Neuronal stem cell (in vitro differentiated cells): ENCODE data around the gene LRRC31.

ENCODE experiments used
- DNase-seq: peaks from one replicate; pipeline ENCODE4 v3.0.0-alpha.2; 2013; ENCODE audit warnings: low spot score
- H2AFZ ChIP-seq: one replicate; pipeline ENCODE4 v1.6.1; 2013; ENCODE audit warnings: mild to moderate bottlenecking, low read length, inconsistent platforms
- H2AK5ac ChIP-seq: 2 replicates; pipeline ENCODE4 v1.6.1; 2013; ENCODE audit warnings: low read depth, mild to moderate bottlenecking, inconsistent platforms, low read length, moderate library complexity, mixed read lengths
- H2BK120ac ChIP-seq: 2 replicates; pipeline ENCODE4 v1.6.1; 2013; ENCODE audit warnings: low read depth, mild to moderate bottlenecking, inconsistent platforms, low read length, moderate library complexity, mixed read lengths
- H2BK12ac ChIP-seq: one replicate; pipeline ENCODE4 v1.6.1; 2013; ENCODE audit warnings: low read length, inconsistent platforms
- H2BK15ac ChIP-seq: 2 replicates; pipeline ENCODE4 v1.6.1; 2013; ENCODE audit warnings: mild to moderate bottlenecking, low read length, inconsistent platforms, mixed read lengths
- H2BK5ac ChIP-seq: one replicate; pipeline ENCODE4 v1.6.1; 2013; ENCODE audit warnings: inconsistent platforms, mild to moderate bottlenecking, low read length, moderate library complexity
- H3K14ac ChIP-seq: one replicate; pipeline ENCODE4 v1.6.1; 2013; ENCODE audit warnings: low read length, inconsistent platforms
- H3K18ac ChIP-seq: 2 replicates; pipeline ENCODE4 v1.6.1; 2013; ENCODE audit warnings: low read length, inconsistent platforms
- H3K23ac ChIP-seq: 2 replicates; pipeline ENCODE4 v1.6.1; 2013; ENCODE audit warnings: low read depth, mild to moderate bottlenecking, mixed read lengths, low read length, inconsistent platforms; ENCODE audit not compliant: poor library complexity
- H3K27ac ChIP-seq: replicated peaks from 3 replicates; pipeline ENCODE4 v1.5.1; 2013; ENCODE audit warnings: low read length, inconsistent platforms
- H3K27me3 ChIP-seq, 3 experiments: 2 replicates each; pipeline ENCODE4 v1.6.1; 2013; ENCODE audit warnings: low read length in 3 of 3, mild to moderate bottlenecking in 2 of 3, inconsistent platforms in 1 of 3, low read depth in 1 of 3, mixed read lengths in 1 of 3, moderate library complexity in 1 of 3; ENCODE audit not compliant: control insufficient read depth in 3 of 3, insufficient read depth in 3 of 3
- H3K36me3 ChIP-seq, 2 donors: replicated peaks in 1 of 2; 2 replicates each; pipeline ENCODE4 v1.6.1; 2013; ENCODE audit warnings: low read length in 2 of 2; ENCODE audit not compliant: control insufficient read depth in 2 of 2, insufficient read depth in 2 of 2
- H3K4ac ChIP-seq: 2 replicates; pipeline ENCODE4 v1.6.1; 2013; ENCODE audit warnings: inconsistent platforms, mild to moderate bottlenecking, low read length, moderate library complexity
- H3K4me1 ChIP-seq, 2 donors: 1 replicate in 1 of 2; 2 replicates in 1 of 2; pipeline ENCODE4 v1.6.1; 2013; ENCODE audit warnings: low read length in 2 of 2, low read depth in 1 of 2; ENCODE audit not compliant: control insufficient read depth in 2 of 2, insufficient read depth in 1 of 2
- H3K4me2 ChIP-seq: one replicate; pipeline ENCODE4 v1.6.1; 2013; ENCODE audit warnings: mild to moderate bottlenecking, low read length, inconsistent platforms; ENCODE audit not compliant: insufficient read depth, poor library complexity, severe bottlenecking
- H3K4me3 ChIP-seq, 2 donors: 2 replicates each; pipeline ENCODE4 v1.5.1; 2013; ENCODE audit warnings: low read length in 2 of 2, mild to moderate bottlenecking in 2 of 2, inconsistent platforms in 1 of 2, moderate library complexity in 1 of 2
- H3K79me1 ChIP-seq: one replicate; pipeline ENCODE4 v1.6.1; 2013; ENCODE audit warnings: low read depth, mild to moderate bottlenecking, inconsistent platforms, low read length, moderate library complexity
- H3K9ac ChIP-seq: one replicate; pipeline ENCODE4 v1.6.1; 2013; ENCODE audit warnings: mild to moderate bottlenecking, low read depth, low read length, inconsistent platforms; ENCODE audit not compliant: poor library complexity
- H3K9me3 ChIP-seq, 2 donors: replicated peaks in 1 of 2; 2 replicates each; pipeline versions ENCODE3 to v1.6.1; 2013; ENCODE audit warnings: low read length in 2 of 2, mild to moderate bottlenecking in 2 of 2, inconsistent platforms in 1 of 2, low read depth in 1 of 2, mixed read lengths in 1 of 2, moderate library complexity in 1 of 2; ENCODE audit not compliant: control insufficient read depth in 2 of 2, insufficient read depth in 1 of 2
- H4K8ac ChIP-seq: one replicate; pipeline ENCODE4 v1.6.1; 2013; ENCODE audit warnings: low read depth, mild to moderate bottlenecking, inconsistent platforms, low read length, moderate library complexity
- H4K91ac ChIP-seq: one replicate; pipeline ENCODE4 v1.6.1; 2013; ENCODE audit warnings: low read length, low read depth, mild to moderate bottlenecking, inconsistent platforms; ENCODE audit not compliant: poor library complexity
- WGBS, 2 donors: extraction: QIAGEN DNeasy Blood & Tissue Kit; methylation state at CpG; one replicate each; pipeline ENCODE4 v1.1.7; 2013; ENCODE audit warnings: missing lambda C conversion rate in 2 of 2, mixed read lengths in 1 of 2; ENCODE audit not compliant: insufficient read length in 2 of 2, insufficient replicate concordance in 1 of 2; ENCODE audit errors: extremely low coverage in 2 of 2; 5-methylcytosine and 5-hydroxymethylcytosine counted together

The LRRC31 gene

DNA sequence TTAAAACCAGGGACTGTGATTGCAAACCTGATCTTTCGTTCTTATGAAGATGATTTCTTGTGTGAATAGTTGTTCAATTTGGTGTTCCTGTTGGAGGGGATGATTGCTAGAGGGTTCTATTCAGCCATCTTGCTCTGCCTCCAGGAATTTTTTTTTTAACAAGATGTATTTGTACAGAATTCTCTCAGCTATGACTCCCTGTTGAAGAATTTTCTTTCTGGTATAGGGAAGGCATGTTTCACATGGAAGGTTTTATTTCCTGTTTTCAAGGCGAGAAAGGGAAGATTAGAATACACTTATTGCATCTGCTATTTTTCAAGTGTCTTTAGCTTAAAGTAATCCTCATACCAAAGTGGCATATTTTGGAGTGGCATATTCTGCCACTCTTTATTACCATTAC lies 51.4 kb downstream of the LRRC31 start:
- Histone ChIP-seq H3K4me1 (no peaks in the 10 kb centered on the region), H3K9ac (no peak overlapping the region), H3K14ac (no peak overlapping the region), H3K79me1 (no peaks in the 10 kb centered on the region), H3K18ac (no peak overlapping the region), H4K91ac (no peak overlapping the region), H2AK5ac (no peak overlapping the region), H2BK12ac (no peak overlapping the region), H2AFZ (no peak overlapping the region), H3K36me3 (no peaks in the 10 kb centered on the region), H3K27me3 (peaks cover 0 to 7% (median 0%) of the 10 kb centered on the region in 3 experiments), H2BK120ac (no peak overlapping the region), H3K27ac (no peak overlapping the region), H4K8ac (no peak overlapping the region), H3K9me3 (peaks cover 4% of the 10 kb centered on the region in 2 donors), H2BK5ac (no peak overlapping the region), H2BK15ac (no peak overlapping the region), H3K4ac (no peak overlapping the region), H3K23ac (no peak overlapping the region), H3K4me3 (no peak overlapping the region), H3K4me2 (no peak overlapping the region)
- no peak for DNase-seq
- WGBS, 2 donors, result no CpG with 5 or more reads among the region's 2 CpGs

DNA sequence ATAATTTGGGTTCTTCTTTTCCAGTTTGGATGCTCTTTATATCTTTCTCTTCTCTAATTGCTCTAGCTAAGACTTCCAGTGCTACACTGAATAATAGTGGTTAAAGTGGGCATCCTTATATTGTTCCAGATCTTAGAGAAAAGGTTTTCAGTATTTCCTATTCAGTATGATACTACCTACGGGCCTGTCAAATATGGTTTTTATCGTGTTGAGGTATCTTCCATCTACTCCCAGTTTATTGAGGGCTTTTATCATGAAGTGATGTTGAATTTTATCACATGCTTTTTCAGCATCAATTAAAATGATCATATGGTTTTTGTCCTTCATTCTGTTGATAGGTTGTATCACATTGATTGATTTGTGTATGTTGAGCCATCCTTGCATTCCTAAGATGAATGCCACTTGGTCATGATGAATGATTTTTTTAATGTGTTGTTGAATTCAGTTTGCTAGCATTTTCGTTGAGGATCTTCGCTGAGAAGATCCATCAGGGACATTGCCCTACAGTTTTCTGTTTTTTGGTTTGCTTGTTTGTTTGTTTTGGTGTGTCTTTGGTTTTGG lies 54.1 kb downstream of the LRRC31 start:
- no peak overlapping the region for H3K18ac ChIP-seq
- H4K91ac ChIP-seq, result no peak overlapping the region
- H4K8ac ChIP-seq, result no peak overlapping the region
- no peaks in the 10 kb centered on the region for H3K36me3 ChIP-seq
- DNase-seq, result no peak
- H2BK12ac ChIP-seq, result no peak overlapping the region
- no peak overlapping the region for H3K4me3 ChIP-seq
- H3K4me1 ChIP-seq, result no peaks in the 10 kb centered on the region
- H2BK15ac ChIP-seq, result no peak overlapping the region
- no peak overlapping the region for H3K23ac ChIP-seq
- H3K14ac ChIP-seq, result no peak overlapping the region
- no peaks in the 10 kb centered on the region for H3K79me1 ChIP-seq
- no peak overlapping the region for H2BK5ac ChIP-seq
- H3K9me3 ChIP-seq, result peaks cover 4% of the 10 kb centered on the region in 2 donors
- H3K27me3 ChIP-seq, result peaks cover 0 to 7% (median 0%) of the 10 kb centered on the region in 3 experiments
- H2BK120ac ChIP-seq, result no peak overlapping the region
- no peak overlapping the region for H2AFZ ChIP-seq
- no peak overlapping the region for H3K4ac ChIP-seq
- H2AK5ac ChIP-seq, result no peak overlapping the region
- no peak overlapping the region for H3K9ac ChIP-seq
- no peak overlapping the region for H3K4me2 ChIP-seq
- no peak overlapping the region for H3K27ac ChIP-seq
- WGBS, 2 donors, result no CpG with 5 or more reads among the region's 4 CpGs

DNA sequence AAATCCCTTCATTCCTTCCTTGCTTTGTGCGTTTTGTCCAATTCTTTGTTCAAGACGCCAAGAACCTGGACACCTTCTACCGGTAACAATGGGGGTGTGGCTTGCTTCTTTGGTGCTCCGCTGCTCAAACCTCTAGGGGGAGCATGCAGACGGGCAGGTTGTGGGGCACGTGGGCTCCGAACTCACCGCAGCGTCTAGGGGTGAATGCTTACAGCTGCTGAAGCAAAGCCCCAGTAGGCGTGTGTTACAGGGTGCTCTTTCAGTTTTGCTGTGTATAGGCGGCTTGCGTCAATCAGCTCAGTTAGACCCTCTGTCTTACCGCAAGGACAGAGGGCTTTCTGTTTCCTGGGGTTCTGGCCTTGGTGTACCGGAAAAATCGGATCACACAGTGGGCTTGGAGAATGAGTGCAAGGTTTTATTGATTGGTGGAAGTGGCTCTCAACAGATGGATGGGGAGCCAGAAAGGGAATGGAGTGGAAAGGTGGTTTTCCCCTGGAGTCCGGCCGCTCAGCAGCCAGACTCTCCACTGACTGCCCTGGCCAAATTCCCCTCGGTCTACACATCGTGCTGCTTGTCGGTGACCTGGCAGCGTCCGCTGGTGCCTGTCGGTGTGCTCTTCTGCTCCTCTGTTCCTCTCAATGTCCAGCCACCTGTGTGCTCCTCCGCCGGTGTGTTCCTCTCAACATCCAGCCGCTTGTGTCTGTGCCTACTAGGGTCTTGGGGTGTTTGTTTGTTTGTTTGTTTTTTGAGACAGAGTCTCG lies 55.8 kb downstream of the LRRC31 start:
- Histone ChIP-seq H3K9ac (no peak overlapping the region), H3K9me3 (peaks cover 4% of the 10 kb centered on the region in 2 donors), H2BK12ac (no peak overlapping the region), H3K4ac (no peak overlapping the region), H3K23ac (peak overlapping the region; percentile 30), H3K79me1 (no peaks in the 10 kb centered on the region), H4K91ac (no peak overlapping the region), H2AFZ (peak overlapping the region; percentile 29), H2BK15ac (peak overlapping the region; percentile 59), H3K4me3 (no peak overlapping the region), H3K4me2 (no peak overlapping the region), H2AK5ac (peak overlapping the region; percentile 45), H3K27ac (no peak overlapping the region), H3K27me3 (peaks cover 0 to 2% (median 0%) of the 10 kb centered on the region in 3 experiments), H4K8ac (no peak overlapping the region), H2BK120ac (no peak overlapping the region), H2BK5ac (peak overlapping the region; percentile 6), H3K36me3 (no peaks in the 10 kb centered on the region), H3K18ac (peak overlapping the region; percentile 13), H3K14ac (peak overlapping the region; percentile 33), H3K4me1 (no peaks in the 10 kb centered on the region)
- WGBS, 2 donors, result no CpG with 5 or more reads among the region's 27 CpGs
- no peak for DNase-seq

DNA sequence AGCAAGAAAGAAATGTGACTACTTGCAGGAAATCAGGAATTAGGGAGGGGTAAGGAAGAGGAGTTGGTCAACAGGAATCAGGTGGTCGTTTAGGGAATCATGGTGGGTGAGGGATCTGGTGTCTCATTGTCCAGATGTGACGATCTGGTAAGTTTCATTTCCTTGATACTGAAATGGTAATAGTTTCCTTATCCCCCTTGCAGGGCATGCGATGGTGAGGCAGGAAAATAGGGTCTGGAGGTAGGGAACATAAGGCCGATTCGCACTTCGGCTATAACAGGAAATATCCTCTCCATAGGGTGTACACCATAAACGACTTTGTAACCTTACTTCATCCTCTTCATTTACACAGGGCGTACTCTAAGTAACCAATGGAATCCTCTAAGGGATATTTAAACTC lies 56.5 kb downstream of the LRRC31 start:
- Histone ChIP-seq H2BK5ac (no peak overlapping the region), H3K27ac (no peak overlapping the region), H3K14ac (no peak overlapping the region), H3K9ac (no peak overlapping the region), H2AK5ac (no peak overlapping the region), H4K91ac (no peak overlapping the region), H3K4me1 (no peaks in the 10 kb centered on the region), H2BK15ac (no peak overlapping the region), H3K27me3 (no peaks in the 10 kb centered on the region), H3K36me3 (no peaks in the 10 kb centered on the region), H4K8ac (no peak overlapping the region), H3K79me1 (no peaks in the 10 kb centered on the region), H3K23ac (no peak overlapping the region), H3K4ac (no peak overlapping the region), H3K18ac (no peak overlapping the region), H3K4me2 (no peak overlapping the region), H2BK120ac (no peak overlapping the region), H3K4me3 (no peak overlapping the region), H2AFZ (peak overlapping the region; percentile 64), H3K9me3 (peaks cover 4% of the 10 kb centered on the region in 2 donors), H2BK12ac (no peak overlapping the region)
- no CpG with 5 or more reads among the region's 8 CpGs for WGBS, 2 donors
- no peak for DNase-seq
